Dedifferentiated amniotic fluid mesenchymal stem cell (primary cell): ENCODE data around the gene ADH4.
"Not testable (repeated sequence)": the region's sequence is repeated elsewhere in the genome, so short reads cannot be mapped to it uniquely, and the experiment has no call there.

ENCODE experiments used
- DNase-seq: peaks from one replicate; pipeline ENCODE4 v3.0.0-alpha.2; 2016; ENCODE audit errors: extremely low spot score

The ADH4 gene

DNA sequence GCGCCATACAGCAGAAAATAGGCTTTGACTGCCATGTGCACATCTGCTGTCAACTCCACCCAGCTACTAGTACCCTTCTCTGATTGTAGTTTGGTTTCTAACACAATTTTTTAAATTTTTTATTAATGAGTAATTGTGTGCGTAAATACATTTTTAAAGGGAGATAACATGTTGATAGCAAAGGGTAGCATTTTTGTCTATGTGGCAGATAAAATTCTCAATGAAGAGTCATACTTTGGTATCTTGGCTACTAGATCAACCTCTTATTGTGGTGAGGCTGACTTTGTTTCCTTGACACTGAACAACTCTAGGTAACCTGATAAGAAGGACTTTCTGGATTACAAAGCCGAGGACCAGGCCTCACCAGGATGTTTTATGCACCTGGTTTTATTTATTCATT lies 9.5 kb downstream of the ADH4 start:
- DNase-seq, result no peak

- DNase-seq, result no peak
Measured at GRCh38 chr4:99131378-99131777, 12.7 kb downstream of the ADH4 start.

DNA sequence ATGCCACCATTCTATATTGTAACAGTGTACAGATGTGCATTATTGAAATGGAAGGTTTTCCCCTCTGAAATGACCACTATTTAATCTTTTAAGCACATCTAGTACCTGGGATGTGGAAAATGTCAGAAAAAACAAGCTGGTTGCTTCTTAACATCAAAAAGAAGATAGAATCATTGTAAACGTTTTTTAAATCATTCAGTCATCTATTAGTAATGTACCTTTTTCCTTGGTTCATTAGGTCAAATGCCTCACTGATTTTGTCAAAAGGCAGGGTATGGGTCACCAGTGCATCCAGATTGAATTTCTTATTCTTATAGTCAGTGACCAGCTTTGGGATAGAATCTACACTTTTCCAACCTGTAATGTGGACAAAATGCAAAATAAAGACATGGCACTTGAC lies 17.7 kb downstream of the ADH4 start:
- no peak for DNase-seq

DNA sequence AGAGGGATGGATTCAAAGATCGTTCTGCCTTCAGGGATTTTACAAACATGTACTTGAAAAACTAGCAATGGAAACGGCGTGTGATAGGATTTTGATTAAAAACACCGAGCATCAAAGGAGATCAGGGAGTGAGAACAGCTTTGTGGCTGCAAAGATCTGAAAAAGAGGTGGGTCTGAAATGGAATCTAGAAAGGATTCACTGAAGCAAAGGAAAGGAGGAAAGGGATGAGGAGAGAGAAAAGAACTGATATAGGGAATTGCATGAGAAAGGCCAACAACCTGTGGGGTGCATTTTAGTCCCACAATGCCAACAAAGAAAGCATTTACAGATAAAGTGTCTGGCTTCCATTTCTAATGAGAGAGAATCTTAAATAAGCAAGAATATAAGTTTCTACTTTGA lies 23.1 kb downstream of the ADH4 start:
- no peak for DNase-seq

GRCh38 chr4:99120501-99120900 lies 23.6 kb downstream of the ADH4 start:
- DNase-seq, result no peak

DNA sequence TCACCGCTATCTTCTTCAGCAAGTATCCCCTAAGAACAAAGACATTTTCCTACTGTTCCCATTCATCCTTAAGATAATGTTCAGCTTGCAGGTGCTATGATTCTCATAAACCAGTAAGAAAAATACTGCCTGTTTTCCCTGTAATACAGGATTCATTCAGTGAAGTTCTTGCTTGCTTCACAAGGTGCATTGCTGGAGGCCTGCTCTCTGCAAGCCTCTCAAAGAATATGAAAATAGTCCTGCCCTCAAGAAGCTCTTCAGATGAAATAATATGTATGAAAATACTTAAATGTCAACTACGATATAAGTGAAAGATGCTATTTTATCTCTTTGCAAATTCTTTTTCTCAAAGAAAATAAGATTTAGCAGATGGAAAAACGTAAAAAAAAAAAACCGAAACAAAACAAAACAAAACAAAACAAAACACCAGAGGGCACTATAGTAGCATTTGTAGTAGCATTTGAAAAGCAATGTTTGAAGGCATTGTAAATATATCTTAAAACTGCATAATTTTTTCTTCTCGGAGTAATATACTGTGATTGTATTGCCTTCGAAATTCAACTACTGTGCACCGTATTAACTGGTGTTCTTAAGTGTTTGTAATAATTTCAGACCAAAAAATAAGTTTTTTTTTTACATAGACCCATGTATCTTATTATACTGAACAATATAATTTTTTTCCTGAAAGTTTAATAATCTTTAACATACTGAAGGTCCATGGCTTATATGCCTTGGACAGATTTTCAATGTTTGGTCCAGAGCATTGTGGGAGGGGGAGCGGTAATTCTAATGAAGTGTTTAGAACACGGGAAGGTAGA lies 26.0 kb downstream of the ADH4 start:
- no peak for DNase-seq

DNA sequence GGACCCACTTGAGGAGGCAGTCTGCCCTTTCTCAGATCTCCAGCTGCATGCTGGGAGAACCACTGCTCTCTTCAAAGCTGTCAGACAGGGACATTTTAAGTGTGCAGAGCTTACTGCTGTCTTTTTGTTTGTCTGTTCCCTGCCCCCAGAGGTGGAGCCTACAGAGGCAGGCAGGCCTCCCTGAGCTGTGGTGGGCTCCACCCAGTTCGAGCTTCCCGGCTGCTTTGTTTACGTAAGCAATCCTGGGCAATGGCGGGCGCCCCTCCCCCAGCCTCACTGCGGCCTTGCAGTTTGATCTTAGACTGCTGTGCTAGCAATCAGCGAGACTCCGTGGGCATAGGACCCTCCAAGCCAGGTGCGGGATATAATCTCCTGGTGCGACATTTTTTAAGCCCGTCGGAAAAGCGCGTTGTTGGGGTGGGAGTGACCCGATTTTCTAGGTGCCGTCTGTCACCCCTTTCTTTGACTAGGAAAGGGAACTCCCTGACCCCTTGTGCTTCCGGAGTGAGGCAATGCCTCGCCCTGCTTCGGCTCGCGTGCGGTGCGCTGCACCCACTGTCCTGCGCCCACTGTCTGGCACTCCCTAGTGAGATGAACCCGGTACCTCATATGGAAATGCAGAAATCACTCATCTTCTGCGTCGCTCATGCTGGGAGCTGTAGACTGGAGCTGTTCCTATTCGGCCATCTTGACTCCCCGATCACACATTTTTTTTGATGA lies 26.8 kb downstream of the ADH4 start:
- not testable (repeated sequence) for DNase-seq

- not testable (repeated sequence) for DNase-seq
Measured at GRCh38 chr4:99109286-99109685, 34.8 kb downstream of the ADH4 start.

GRCh38 chr4:99104153-99104552 lies 39.9 kb downstream of the ADH4 start:
- DNase-seq, result no peak

DNA sequence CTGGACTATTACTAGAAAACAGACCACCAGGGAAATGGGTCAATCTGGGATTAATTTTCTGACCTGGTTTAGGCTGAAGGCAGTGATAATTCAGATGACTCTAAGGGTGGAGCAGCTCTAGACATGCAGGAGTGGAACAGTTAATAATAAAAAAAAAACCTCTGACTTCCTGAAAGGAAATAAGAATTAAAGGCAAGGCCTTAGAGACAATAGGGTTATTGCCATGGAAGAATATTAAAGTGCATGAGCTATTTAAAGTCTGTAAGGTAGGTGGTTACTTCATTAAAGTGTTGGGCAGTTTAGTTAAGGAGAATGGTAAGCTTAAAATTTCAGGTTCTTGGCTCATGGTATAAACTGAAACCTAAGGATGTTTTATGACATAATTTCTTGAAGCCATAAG lies 40.9 kb downstream of the ADH4 start:
- DNase-seq, result no peak

GRCh38 chr4:99102634-99103033 lies 41.5 kb downstream of the ADH4 start:
- DNase-seq, result no peak

GRCh38 chr4:99100876-99101275 lies 43.2 kb downstream of the ADH4 start:
- DNase-seq, result peak; percentile 32

DNA sequence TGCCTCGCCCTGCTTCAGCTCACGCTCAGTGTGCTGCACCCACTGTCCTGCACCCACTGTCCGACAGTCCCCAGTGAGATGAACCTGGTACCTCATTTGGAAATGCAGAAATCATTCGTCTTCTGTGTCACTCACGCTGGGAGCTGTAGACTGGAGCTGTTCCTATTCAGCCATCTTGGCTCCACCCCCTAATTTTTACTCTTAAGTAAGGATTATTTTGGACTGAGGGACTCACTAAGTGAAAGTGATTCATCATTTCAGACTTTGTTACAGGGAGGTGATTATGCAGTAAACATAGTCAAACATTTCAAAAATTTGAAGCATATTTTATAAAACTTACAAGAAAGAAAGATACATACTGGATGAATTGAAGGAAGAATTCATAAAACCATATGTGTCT lies 44.3 kb downstream of the ADH4 start:
- DNase-seq, result peak; percentile 40

GRCh38 chr4:99099311-99099710 lies 44.8 kb downstream of the ADH4 start:
- DNase-seq, result no peak

DNA sequence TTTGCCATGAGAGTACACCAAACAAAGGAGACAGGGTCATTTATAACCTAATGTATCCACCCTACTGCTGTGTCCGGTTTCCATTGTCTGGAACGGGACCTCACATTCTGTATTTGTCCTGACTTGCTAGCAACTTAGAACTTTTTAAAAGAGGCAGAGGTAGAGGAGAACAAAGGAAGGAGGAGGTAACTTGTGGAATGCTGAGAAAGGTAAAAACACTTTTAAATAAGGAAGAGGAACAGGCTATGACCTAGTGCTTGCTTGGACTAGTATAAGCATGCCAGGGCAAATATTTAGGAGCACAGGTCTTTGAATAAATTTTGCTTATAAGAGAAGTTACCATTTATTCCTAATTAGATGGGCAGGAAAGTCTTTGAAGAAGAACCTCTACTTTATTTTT lies 52.3 kb downstream of the ADH4 start:
- not testable (repeated sequence) for DNase-seq

GRCh38 chr4:99091216-99091575 lies 52.9 kb downstream of the ADH4 start:
- DNase-seq, result no peak

DNA sequence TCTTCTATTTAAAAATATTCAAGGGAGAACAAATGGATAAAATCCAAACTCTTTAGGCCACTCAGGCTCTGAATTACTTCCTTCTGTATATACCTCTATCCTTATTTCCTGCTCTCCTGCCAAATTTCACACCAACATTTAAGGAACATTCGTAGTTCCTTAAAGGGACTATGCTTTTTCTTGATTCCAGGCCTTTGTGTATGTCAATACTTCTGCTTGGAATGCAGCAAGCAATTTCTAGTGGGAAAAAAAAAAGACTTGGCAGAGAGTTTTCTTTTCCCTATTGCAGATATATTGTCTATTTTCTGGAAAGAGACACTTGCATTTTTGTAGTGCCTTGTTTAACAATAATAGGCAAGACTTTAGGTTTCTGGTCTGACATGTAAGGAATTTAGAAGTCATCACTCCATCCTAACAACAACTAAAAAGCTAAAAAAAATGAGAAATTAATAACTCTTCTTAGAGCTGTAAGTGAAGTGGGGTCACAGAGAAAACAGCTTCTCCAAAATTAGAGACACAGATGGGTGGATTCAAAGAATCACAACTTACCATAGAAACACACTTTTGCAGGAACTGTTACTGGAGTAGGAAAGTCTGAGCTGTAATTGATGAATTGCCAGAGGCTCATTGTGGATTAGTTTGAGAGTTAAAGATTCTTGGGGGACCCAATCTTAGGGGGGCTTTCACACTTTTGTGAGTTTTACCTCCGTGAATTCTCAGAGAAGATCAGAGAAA lies 53.4 kb downstream of the ADH4 start:
- DNase-seq, result no peak

GRCh38 chr4:99088481-99089365 lies 55.4 kb downstream of the ADH4 start, which contains the start of gene ADH5:
TSS of gene ADH5 (minus strand) at chr4:99088788. CDS start at chr4:99088700, 88 bp downstream.
- DNase-seq, result peak; percentile 74

DNA sequence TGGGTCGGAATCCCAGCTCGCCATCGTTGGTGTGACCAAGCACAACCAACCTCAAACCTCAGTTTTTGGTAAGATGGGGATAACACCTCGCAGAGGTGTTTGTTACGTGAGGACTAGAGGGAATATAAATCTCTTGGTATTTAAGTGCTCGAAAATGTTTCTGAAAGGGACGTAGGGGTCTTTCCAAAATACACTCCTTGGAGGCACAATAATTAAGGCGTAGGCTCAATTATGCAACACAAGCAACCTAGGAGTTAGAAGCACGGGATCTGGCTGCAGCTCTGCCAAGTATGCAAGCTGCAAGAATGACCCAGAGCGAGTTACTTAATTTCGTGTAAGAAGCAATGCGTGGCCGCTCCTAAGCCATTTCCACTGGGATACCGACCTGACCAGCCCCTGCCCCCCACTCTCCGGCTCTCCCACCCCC lies 56.1 kb downstream of the ADH4 start:
- peak; percentile 87 for DNase-seq

GRCh38 chr4:99084595-99084994 lies 59.5 kb downstream of the ADH4 start:
- no peak for DNase-seq

DNA sequence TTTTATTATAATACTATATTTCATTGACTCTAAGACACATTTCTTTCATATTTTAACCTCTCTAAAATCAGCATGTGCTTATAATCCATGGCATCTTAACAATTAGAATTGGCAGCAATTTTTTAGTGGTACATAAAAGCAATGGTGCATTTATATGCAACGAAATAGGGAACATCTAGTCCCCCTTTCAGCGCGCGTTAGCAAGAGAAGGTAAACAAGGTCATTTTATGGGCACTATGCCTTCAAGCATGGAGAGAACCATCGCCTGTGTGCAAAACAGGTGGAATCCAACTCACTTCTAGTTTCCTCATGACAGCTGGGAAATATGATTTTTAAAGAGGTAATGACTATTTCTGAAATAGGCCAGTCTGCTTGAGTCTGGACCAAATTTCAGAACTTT lies 61.9 kb downstream of the ADH4 start:
- no peak for DNase-seq
